Stimulated activated CD4-positive, alpha-beta T cell treated with anti-CD3 and anti-CD28 coated beads, Interleukin-15, amount 100 ng/mL, for 48 hours (primary cell): ENCODE measurements around the gene ARL8A.
"Not testable (repeated sequence)": the region's sequence is repeated elsewhere in the genome, so short reads cannot be mapped to it uniquely, and the experiment has no call there.

Experiments used
- DNase-seq, 2 donors: peaks; one replicate each; pipeline ENCODE4 v3.0.0-alpha.2; 2020; ENCODE audit warnings: low read depth in 2 of 2

Gene ARL8A

GRCh38 chr1:202112859-202113689 is 31.5 kb downstream of the ARL8A start:
- no peak for DNase-seq

DNA sequence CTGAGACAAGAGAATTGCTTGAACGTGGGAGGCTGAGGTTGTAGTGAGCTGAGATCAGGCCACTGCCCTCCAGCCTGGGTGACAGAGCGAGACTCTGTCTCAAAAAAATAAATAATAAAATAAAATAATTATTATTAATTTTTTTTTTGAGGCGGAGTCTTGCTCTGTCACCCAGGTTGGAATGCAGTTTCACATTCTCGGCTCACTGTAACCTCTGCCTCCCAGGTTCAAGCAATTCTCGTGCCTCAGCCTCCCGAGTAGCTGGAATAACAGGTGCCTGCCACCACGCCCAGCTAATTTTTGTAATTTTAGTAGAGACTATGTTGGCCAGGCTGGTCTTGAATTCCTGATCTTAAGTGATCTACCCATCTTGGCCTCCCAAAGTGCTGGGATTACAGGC is 32.9 kb downstream of the ARL8A start:
- not testable (repeated sequence) for DNase-seq

DNA sequence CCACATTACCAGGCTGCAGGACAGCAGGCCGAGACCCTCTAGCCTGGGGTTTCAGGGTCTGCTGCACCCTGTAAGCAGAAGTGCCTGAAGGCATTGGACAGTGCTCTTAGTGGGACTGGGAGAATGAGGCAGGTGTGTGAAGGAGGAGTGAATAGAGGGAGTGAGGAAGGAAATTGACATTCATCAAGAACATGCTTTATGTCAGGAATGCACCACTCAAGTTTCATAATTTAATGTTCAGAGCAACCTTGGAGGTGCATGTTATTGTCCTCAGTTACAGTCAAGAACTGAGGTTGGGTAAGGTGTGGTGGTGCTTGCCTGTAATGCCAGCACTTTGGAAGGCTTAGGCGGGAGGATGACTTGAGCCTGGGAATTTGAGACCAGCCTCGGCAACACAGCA is 33.6 kb downstream of the ARL8A start:
- no peak for DNase-seq

DNA sequence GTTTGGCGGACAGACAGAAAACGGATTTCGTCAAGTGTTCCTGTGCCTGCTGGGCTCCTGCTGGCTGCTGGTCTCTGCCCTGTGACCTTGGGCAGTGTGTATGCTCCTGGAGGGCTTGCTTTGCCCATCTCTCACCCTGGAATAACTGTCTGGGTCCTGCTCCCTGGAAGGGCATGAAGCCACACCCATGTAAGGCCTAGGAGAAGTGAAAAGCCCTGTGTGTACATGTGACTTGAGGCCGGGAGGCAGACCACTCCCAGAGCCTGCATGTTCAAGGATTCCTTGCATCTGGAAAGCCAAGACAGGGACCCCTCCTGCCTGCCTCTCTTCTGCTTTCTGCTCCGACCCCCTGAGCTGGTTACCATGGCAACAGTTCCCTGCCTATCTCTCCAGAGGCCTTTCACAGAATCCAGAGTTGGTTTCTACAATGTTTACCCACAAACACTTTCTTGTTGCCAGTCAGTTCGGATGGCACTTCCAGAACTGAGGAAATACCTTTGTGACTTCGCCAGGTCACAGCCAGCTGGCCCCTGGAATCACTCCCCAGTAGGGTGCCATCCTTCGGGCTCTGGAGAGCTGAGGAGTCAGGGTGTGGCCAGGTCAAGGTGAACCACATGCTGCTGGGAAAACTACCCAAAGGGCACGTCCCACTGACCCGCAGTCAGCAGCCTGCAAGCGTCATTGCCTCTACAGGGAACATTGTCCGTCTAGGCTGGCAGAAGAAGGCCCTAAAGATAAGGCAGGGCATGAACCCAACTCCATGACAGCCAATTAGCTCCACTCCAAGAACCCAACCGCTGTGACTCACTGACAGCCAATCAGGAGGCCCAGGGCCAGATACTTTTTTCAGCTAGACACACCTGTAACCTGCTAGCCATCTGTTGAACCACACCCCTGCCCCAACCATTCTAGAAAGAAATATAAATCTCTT is 36.5 kb downstream of the ARL8A start:
- DNase-seq: no peak

- DNase-seq: no peak
These were observed 37.2 kb downstream of the ARL8A start for GRCh38 chr1:202107321-202107761.

- DNase-seq: no peak
These were observed 37.9 kb downstream of the ARL8A start for GRCh38 chr1:202106340-202107254.

- no peak for DNase-seq
These were observed 38.8 kb downstream of the ARL8A start for GRCh38 chr1:202105571-202106339.

- no peak for DNase-seq
These were observed 40.5 kb downstream of the ARL8A start for GRCh38 chr1:202104073-202104472.

GRCh38 chr1:202101184-202101583 is 43.4 kb downstream of the ARL8A start:
- no peak for DNase-seq

- no peak for DNase-seq
These were observed 50.7 kb downstream of the ARL8A start for GRCh38 chr1:202093858-202094257.

DNA sequence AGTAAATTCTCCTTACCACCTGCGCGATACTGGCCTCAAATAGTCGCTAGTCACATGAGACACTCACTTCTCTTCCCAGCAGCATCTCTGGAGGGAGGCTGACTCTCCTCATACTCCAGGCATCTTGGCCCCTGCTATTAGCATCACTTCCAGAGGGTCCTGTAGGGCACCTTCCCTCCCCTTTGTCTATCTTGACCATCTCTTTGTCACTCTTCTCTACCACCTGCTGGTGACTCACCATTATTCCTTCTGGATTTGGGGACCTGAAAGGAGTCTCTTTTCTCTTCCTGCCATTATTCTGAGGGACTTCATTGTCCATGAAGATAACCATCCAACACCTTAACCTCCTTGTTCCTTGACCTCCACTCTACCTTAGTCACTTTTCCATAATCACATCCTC is 53.5 kb downstream of the ARL8A start:
- DNase-seq: no peak

GRCh38 chr1:202088206-202088605 is 56.3 kb downstream of the ARL8A start:
- DNase-seq: no peak

- no peak for DNase-seq
These were observed 57.8 kb downstream of the ARL8A start for GRCh38 chr1:202086579-202087350.

- DNase-seq: no peak
These were observed 58.7 kb downstream of the ARL8A start for GRCh38 chr1:202085682-202086373.

DNA sequence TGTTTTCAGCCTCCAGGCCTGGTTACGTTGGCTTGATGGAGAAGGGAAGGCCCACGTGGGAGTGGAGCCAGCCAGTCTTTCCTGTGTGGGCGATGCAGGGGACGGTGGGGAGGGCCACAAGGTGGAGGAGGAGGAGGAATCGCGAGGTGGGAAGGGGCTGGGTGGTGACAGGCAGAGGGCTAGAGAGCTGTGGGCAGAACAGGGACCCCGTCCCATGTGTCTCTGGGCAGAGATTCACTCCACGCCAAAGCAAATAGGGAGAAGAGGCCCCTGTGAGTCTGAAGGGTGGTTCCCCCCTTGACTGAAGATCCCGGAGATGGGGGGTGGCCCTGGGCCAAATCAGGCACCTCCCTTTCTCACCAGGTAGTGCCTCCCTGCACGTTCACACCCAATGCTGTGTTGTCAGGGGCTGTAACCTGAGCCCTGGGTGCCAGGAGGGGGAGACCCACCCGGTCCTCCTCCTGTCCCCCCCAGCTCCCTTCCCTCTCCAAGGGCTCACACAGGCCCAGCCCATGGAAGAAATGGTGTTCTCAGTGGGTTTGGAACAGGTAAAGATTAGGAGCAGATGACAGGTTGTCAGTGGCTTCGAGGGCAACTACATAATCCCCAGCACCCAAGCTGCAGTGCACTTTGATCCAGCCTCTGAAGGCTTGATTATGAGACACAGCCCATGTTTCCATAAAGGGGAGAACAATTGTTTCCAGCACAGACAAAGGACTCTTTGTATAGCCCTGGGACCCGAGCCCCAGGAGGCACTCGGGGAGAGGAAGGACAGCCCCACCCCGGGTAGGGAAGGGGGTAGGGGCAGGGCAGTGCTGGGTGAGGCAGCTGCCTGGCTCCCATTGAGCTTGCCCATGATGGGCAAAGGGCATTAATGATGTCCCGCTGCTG is 59.5 kb downstream of the ARL8A start:
- no peak for DNase-seq
